NCI-H1694 treated with DMSO at 0.1 percent for 48 hours (cell line): Measurements from ENCODE around the gene COBL.
A peak's percentile ranks its signal among the peaks of the same experiment; 100 is the strongest.
"Not testable (repeated sequence)": the region's sequence is repeated elsewhere in the genome, so short reads cannot be mapped to it uniquely, and the experiment has no call there.

Experiments used
- DNase-seq: peaks from one replicate; lab custom pipeline; 2025; lab: John Stamatoyannopoulos, UW

COBL gene

DNA sequence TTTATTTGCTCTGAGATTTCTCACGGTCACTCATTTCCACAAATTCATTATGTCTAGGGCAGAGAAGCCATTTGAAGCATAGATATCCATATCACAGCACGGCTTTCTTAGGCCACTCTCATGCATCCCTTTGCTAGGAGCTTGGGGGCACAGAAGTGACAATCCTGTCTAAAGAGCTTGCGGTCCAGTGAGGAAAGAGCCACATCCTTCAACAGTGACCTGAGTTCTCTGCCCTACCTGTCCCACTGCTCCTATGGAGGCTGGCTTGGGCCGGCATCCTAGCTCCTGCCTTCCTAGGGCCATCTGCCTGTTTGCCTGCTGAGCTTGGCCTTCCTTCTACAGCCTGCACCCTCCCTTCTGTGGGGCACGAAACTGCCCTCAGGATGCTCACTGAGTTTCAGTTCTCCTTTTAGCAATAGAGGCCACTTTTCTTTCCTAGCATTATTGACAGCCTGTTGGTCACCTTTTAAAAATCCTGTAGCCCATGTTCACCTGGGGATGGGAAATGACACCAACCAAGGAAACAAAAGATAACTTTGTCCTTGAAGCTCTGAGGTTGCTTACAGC, 321.8 kb downstream of the COBL start:
- no peak for DNase-seq

DNA sequence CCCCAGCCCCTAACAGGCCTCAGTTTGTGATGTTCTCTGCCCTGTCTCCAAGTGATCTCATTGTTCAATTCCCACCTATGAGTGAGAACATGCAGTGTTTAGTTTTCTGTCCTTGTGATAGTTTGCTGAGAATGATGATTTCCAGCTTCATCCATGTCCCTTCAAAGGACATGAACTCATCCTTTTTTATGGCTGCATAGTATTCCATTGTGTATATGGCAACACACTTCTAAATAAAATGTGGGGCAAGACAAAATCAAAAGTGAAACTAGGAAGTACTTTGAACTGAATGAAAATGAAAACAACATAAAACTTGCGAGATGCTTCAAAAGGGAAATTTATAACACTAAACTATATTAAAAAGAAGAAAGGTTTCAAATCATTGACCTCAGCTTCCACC, 326.4 kb downstream of the COBL start:
- not testable (repeated sequence) for DNase-seq

DNA sequence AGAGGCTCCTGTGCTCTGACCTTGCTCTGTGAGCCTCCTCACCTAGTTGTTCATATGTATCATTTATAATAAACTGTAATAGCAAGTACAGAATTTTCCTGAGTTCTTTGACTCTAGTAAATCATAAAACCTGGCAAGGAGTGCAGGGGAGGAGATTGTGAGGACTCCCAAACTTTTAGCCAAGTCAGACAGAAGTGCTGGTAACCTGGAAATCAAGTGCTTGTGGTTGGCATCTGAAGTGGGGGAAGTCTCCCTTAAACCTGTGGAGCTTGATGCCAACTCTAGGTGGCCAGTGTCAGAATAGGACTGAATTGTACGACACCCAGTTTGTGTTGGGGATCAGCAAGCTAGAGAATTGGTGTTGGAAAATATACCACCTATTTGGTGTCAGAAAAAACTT, 327.6 kb downstream of the COBL start:
- no peak for DNase-seq

DNA sequence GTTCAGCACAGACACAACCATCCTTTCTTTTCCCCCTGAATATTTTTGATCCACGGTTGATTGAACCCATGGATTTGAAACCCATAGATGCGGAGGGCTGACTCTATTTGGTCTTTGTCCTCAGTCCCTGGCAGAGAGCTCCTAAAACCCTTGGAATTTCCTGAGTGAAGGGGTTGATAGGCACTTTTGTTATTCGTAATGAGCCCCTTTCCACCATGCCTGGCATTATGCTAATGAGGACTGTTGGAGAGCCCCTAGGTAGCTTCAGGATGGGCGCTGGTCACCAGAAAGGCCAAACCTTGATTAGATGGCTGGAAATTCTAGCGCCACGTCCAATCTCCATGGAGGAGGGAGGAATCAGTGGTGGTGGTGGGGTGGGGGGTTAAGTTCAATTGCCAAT, 328.1 kb downstream of the COBL start:
- no peak for DNase-seq

DNA sequence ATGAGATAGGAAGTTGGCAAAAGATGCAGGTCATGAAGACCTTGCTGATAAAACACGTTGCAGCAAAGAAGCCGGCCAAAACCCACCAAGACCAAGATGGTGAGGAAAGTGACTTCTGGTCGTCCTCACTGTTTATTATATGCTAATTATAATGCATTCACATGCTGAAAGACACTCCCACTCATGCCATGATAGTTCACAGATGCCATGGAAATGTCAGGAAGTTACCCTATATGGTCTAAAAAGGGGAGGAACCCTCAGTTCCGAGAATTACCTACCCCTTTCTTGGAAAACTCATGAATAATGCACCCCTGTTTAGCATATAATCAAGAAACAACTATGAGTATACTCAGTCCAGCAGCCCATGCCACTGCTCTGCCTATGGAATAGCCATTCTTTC, 331.5 kb downstream of the COBL start:
- no peak for DNase-seq

DNA sequence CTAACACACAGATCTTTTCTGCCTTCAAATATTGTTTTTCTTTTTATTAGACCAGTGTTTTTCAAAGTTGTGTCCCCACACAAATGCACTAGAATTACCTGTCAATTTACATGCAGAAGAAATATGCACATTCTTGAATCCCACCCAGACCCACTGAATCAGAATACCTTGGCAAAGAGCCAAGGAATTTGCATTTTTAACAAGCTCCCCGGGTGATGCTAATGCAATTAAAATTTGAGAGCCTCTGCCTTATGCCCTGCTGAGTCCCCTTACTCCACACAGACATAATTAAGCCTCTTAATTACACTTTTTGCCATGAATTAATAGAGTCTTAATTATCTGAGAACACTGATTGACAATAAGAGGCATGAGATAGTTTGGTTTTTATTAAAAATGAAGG, 332.8 kb downstream of the COBL start:
- DNase-seq = no peak

DNA sequence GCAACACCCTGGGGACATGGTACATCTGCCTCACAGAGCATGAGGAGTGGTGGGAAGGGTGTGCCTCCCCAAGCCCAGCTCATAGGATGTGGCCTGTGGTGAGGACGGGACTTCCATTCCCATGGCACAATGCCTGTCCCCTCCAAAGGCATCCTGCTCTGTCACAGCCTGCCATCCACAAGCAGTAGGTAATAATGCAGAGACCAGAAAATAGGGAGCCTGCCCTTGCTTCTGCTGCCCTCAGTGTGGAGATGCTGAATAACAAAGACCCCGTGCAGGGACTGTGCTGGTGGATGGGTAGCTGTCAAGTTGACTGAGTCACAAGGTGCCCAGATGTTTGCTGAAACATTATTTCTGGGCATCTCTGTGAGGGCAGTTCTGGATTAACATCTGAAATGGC, 334.0 kb downstream of the COBL start:
- peak; percentile 5 for DNase-seq

DNA sequence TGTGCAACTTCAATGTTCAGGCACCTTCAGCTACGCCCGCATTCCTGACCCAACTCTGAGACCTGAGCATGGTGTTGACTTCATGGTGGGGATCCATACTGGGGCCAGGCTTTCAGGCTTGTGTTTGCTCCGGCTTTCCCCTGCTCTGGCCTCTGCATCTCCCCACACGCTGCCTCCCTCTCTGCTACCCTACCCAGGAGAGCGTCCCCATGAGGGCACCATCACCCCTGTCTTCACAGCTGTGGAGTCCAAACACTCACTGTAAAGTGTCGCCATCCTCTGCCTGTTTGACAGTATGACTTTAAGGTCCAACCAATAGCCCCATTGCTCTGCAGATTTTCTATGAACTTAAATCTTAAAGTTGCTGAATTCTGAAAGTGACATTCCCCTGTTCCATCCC, 334.9 kb downstream of the COBL start:
- no peak for DNase-seq

DNA sequence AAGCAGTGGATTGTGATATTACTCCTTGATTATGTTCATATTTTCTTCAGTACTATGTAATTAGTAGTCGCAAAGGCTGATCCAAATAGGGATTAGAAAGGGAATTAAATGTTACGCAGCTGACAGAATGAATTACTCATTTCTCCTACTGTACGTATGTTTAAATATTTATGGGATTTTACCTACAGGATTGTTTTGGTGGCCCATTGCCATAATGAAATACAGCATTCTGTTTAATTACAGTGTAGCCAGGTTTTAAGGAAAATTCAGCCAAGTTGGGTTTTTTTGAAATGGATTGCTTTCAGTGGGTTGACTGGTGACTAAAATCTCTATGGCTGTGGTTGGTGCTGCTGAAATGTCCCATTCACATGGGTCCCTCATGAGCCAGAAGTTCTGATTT, 336.2 kb downstream of the COBL start:
- peak; percentile 71 for DNase-seq

DNA sequence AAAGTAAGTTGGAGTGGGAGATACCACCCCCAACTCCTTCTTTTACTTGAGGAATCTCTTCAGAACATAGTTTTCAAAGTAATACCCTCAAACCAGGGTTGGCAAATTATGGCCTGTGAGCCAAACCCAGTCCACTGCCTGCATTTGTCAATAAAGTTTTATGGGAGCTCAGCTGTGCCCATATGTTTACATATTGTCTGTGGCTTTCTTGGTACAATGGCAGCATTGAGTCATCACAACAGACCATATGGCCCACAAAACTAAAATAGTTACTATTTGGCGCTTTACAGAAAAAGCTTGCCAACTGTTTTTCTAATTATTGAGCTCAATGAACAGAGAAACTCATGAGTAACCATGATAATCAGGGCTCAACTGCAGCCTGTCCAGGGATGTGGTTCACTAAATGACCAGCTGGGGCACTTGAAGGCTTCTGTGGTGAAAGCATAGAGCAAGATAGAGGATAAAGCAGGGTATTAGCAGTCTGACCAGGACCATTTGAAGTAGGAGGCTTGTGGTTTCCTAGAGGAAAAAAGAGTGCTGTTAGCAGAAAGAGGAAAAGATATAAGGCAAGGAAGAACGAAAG, 337.9 kb downstream of the COBL start:
- DNase-seq = peak; percentile 95

DNA sequence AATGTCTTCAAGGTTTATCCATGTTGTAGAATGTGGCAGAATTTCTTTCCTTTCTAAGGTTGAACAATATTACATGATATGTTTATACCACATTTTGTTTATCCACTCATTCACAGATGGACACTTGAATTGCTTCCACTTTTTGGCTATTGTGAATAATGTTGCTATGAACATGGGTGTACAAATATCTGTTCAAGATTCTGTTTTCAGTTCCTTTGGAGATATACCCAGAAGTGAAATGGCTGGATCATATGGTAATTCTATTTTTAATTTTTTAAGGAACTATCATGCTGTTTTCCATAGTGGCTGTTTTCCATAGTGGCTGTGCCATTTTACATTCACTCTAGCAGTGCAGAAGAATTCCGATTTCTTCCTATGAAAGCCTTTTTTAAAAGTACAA, 339.2 kb downstream of the COBL start:
- no peak for DNase-seq

DNA sequence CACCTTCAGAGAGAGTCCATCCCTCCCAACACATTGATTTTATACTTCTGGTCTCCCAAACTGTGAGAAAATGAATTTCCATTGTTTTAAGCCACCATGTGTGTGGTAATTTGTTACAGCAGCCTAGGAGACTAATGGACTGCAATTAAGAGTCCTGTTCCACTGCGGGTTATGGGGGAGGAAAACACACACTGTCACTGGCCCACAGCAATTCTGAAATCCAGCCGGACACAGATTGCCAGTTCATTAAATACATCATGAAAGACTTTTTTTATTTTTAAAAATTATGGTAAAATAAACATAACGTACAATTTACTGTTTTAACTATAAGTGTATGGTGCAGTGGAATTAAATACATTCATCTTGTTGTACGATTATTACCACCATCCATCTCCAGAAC, 340.5 kb downstream of the COBL start:
- no peak for DNase-seq

DNA sequence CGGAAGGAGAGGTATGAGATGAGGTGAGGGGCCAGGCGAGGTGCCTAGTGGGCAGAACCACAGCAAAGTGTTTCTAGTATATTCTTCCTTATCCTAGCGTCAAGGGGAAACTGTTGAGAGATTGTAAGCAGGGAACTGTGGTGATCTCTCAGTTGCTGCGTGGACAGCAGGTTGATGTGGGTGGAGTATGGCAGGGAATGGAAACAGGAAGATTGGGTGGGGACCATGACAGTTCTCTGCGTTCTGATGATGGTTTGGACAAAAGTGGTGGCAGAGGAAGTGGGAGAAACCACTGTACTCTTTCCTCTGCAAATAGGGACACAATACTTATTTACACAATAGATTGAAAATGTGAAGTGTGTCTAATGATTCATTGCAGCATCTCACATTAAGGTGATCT, 342.4 kb downstream of the COBL start:
- no peak for DNase-seq

DNA sequence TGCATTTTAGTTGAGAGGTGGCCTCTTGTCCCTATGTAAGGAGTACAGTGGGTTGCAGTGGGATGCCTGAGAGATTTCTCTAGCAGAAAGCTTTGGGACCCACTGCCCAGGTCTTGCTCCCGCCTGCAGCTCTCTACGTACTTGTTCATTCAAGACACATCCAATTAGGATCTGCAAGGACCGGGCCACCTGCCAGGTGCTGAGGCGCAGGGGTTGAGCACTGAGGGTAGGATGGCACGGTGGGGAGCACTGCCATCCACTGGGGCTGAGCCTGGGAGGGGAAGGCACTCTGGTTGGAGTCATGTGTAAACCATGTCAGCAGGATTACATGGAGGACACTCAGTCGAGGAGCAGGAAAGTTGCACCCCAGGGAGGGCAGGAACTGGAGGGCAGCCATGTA, 342.8 kb downstream of the COBL start:
- DNase-seq = no peak

DNA sequence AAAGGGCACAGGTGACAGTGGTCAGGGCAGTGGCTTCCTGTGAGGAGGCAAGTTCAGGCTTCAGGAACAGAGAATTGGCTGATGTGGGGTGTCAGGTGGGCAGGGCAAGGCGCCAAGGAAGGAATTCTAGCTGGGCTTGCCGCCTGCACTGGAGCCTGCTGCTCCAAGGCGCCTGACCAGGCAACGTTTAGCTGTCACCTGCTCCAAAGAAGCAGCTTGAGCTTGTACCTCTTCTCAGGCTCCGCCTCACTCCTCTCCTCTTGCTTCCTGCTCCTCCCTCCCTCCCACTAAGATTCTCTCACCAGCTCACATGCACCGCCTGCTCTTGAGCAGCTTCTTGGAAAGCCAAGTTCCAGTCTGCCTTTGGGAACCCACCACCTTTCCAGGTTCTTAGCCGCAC, 346.5 kb downstream of the COBL start:
- DNase-seq = no peak
